GM12801 (cell line): ENCODE measurements around the gene CTDP1.

Experiments
- CTCF ChIP-seq: IDR thresholded peaks from one replicate; pipeline ENCODE4 v1.5.1; 2011; ENCODE audit warnings: control low read depth; ENCODE audit not compliant: insufficient read length; ENCODE audit errors: extremely low read depth

The CTDP1 gene

GRCh38 chr18:79664525-79665125, 15.0 kb upstream of the CTDP1 start:
- no peak for TF ChIP-seq CTCF

GRCh38 chr18:79668203-79668602, 11.4 kb upstream of the CTDP1 start:
- TF ChIP-seq CTCF = no peak

GRCh38 chr18:79672490-79673276, 6.9 kb upstream of the CTDP1 start:
- TF ChIP-seq CTCF = no peak

- no peak for TF ChIP-seq CTCF
Observed at GRCh38 chr18:79677221-79677620, 2.4 kb upstream of the CTDP1 start.

- no peak for TF ChIP-seq CTCF
Observed at GRCh38 chr18:79677840-79678239, 1.8 kb upstream of the CTDP1 start.

- TF ChIP-seq CTCF = no peak
Observed at GRCh38 chr18:79678665-79679551, 695 bp upstream of the CTDP1 start.

GRCh38 chr18:79680100-79680879, 687 bp downstream of the CTDP1 start:
- TF ChIP-seq CTCF = no peak
